CD4-positive, alpha-beta T cell treated with Interleukin-21 for 1 hour (primary cell): Measurements from ENCODE around the gene TMTC1.
"Not testable (repeated sequence)": the region's sequence is repeated elsewhere in the genome, so short reads cannot be mapped to it uniquely, and the experiment has no call there.

Experiments
- DNase-seq: peaks from one replicate; pipeline ENCODE4 v3.0.0-alpha.2; 2020

The TMTC1 gene

GRCh38 chr12:29660847-29661246, 122.9 kb downstream of the TMTC1 start:
- DNase-seq: no peak

GRCh38 chr12:29656762-29657538, 126.8 kb downstream of the TMTC1 start:
- no peak for DNase-seq

GRCh38 chr12:29655861-29656260, 127.9 kb downstream of the TMTC1 start:
- DNase-seq: no peak

- no peak for DNase-seq
Observed at GRCh38 chr12:29653286-29653685, 130.5 kb downstream of the TMTC1 start.

GRCh38 chr12:29650371-29650770, 133.4 kb downstream of the TMTC1 start:
- no peak for DNase-seq

GRCh38 chr12:29649722-29650121, 134.0 kb downstream of the TMTC1 start:
- no peak for DNase-seq

- DNase-seq: no peak
Observed at GRCh38 chr12:29644536-29645162, 139.1 kb downstream of the TMTC1 start.

GRCh38 chr12:29640589-29641345, 143.0 kb downstream of the TMTC1 start:
- DNase-seq: no peak

- no peak for DNase-seq
Observed at GRCh38 chr12:29639893-29640495, 143.7 kb downstream of the TMTC1 start.

GRCh38 chr12:29638528-29638927, 145.2 kb downstream of the TMTC1 start:
- no peak for DNase-seq

GRCh38 chr12:29634057-29634456, 149.7 kb downstream of the TMTC1 start:
- no peak for DNase-seq

GRCh38 chr12:29630164-29630563, 153.6 kb downstream of the TMTC1 start:
- not testable (repeated sequence) for DNase-seq

- DNase-seq: no peak
Observed at GRCh38 chr12:29627221-29627620, 156.5 kb downstream of the TMTC1 start.

- DNase-seq: no peak
Observed at GRCh38 chr12:29625359-29625953, 158.3 kb downstream of the TMTC1 start.

GRCh38 chr12:29622251-29622650, 161.5 kb downstream of the TMTC1 start:
- no peak for DNase-seq

- no peak for DNase-seq
Observed at GRCh38 chr12:29620030-29620429, 163.7 kb downstream of the TMTC1 start.

- no peak for DNase-seq
Observed at GRCh38 chr12:29617407-29617803, 166.3 kb downstream of the TMTC1 start.

GRCh38 chr12:29616664-29617406, 166.9 kb downstream of the TMTC1 start:
- no peak for DNase-seq

- no peak for DNase-seq
Observed at GRCh38 chr12:29614694-29615325, 168.9 kb downstream of the TMTC1 start.

GRCh38 chr12:29612912-29613311, 170.8 kb downstream of the TMTC1 start:
- DNase-seq: no peak

- no peak for DNase-seq
Observed at GRCh38 chr12:29611906-29612305, 171.8 kb downstream of the TMTC1 start.
